Keratinocyte (primary cell): Measurements from ENCODE around the gene GATD1.

Experiments used
- CTCF ChIP-seq, 3 experiments: IDR thresholded peaks in 1 of 3; conservative IDR thresholded peaks in 1 of 3; optimal IDR thresholded peaks in 1 of 3; 2 replicates in 2 of 3; 3 replicates in 1 of 3; pipeline versions ENCODE3 to v1.5.1; 2011; ENCODE audit warnings: low read length in 3 of 3, mild to moderate bottlenecking in 3 of 3, moderate library complexity in 2 of 3, control low read depth in 1 of 3, inconsistent platforms in 1 of 3; ENCODE audit not compliant: insufficient read depth in 2 of 3; ENCODE audit errors: extremely low read depth in 1 of 3
- EZH2 ChIP-seq: IDR thresholded peaks from one replicate; pipeline ENCODE4 v1.6.1; 2012; ENCODE audit warnings: inconsistent platforms, mild to moderate bottlenecking, low read length, moderate library complexity

- TF ChIP-seq CTCF (optimal IDR thresholded peaks at IDR 0.05 in 1 of 3, IDR thresholded peaks at IDR 0.05 in 1 of 3, conservative IDR thresholded peaks at IDR 0.05 in 1 of 3; ENCODE audit: extremely low read depth in 1 of 3, insufficient read depth in 2 of 3, low read length in 3 of 3), result no peak
- no peak for TF ChIP-seq EZH2
These were observed 18.6 kb upstream of the GATD1 start for GRCh38 chr11:795634-796564.
